Occipital lobe (tissue), 2 donors: Measurements from ENCODE around the gene ATP2B2. TPM values are rescaled to one million over a fixed set of nuclear protein-coding genes. Genes with fewer than 3 reads are reported as not detected.

Source experiments
- DNase-seq: peaks from one replicate; lab custom pipeline; 2025; lab: John Stamatoyannopoulos, UW
- total RNA-seq: library from RNA; depleted of rRNA; stranded (reverse); fragments of >200 nt; gene quantifications from one replicate; pipeline ENCODE4 v1.2.3, GENCODE V29; 2014

Gene ATP2B2
- total RNA-seq, 1 donor from 2014 or later = 79.5 TPM

- DNase-seq = no peak
Observed at GRCh38 chr3:10495003-10495402, 10.4 kb downstream of the ATP2B2 start.

- DNase-seq = no peak
Observed at GRCh38 chr3:10494180-10494579, 11.2 kb downstream of the ATP2B2 start.

GRCh38 chr3:10493202-10493589, 12.2 kb downstream of the ATP2B2 start:
- DNase-seq = no peak

GRCh38 chr3:10492364-10493201, 12.8 kb downstream of the ATP2B2 start:
- DNase-seq = no peak

GRCh38 chr3:10489746-10490483, 15.5 kb downstream of the ATP2B2 start:
- no peak for DNase-seq

- DNase-seq = no peak
Observed at GRCh38 chr3:10487988-10488633, 17.3 kb downstream of the ATP2B2 start.

GRCh38 chr3:10485806-10486205, 19.6 kb downstream of the ATP2B2 start:
- DNase-seq = no peak

- DNase-seq = peak; percentile 38
Observed at GRCh38 chr3:10485380-10485779, 20.0 kb downstream of the ATP2B2 start.

- DNase-seq = no peak
Observed at GRCh38 chr3:10484709-10485108, 20.7 kb downstream of the ATP2B2 start.

- no peak for DNase-seq
Observed at GRCh38 chr3:10483686-10484345, 21.6 kb downstream of the ATP2B2 start.

- DNase-seq = no peak
Observed at GRCh38 chr3:10483364-10483675, 22.1 kb downstream of the ATP2B2 start.

GRCh38 chr3:10482631-10483363, 22.6 kb downstream of the ATP2B2 start:
- no peak for DNase-seq

- no peak for DNase-seq
Observed at GRCh38 chr3:10480871-10481378, 24.5 kb downstream of the ATP2B2 start.

GRCh38 chr3:10479311-10479710, 26.1 kb downstream of the ATP2B2 start:
- no peak for DNase-seq

GRCh38 chr3:10475983-10476382, 29.4 kb downstream of the ATP2B2 start:
- DNase-seq = no peak

GRCh38 chr3:10474847-10475246, 30.5 kb downstream of the ATP2B2 start:
- no peak for DNase-seq

GRCh38 chr3:10474275-10474646, 31.1 kb downstream of the ATP2B2 start:
- peak; percentile 60 for DNase-seq

- no peak for DNase-seq
Observed at GRCh38 chr3:10473581-10474274, 31.7 kb downstream of the ATP2B2 start.

- no peak for DNase-seq
Observed at GRCh38 chr3:10472877-10473440, 32.4 kb downstream of the ATP2B2 start.

GRCh38 chr3:10471054-10471688, 34.2 kb downstream of the ATP2B2 start:
- no peak for DNase-seq
